Measurements from ENCODE around the gene SLC35F6.

The SLC35F6 gene

GRCh38 chr2:26822877-26823276 is 58.8 kb downstream of the SLC35F6 start:
- no peak for DNase-seq (ENCODE audit: low spot score)
